ENCODE measurements around the gene KIF17. TPM values are rescaled to one million over a fixed set of nuclear protein-coding genes. Genes with fewer than 3 reads are reported as not detected.
A peak's percentile ranks its signal among the peaks of the same experiment; 100 is the strongest.

KIF17 gene
- total RNA-seq, 4 donors from 2014 or later: 0.80 to 10.3 (median 2.2) TPM

- H3K36me3 ChIP-seq: no peaks in the 10 kb centered on the region
- TF ChIP-seq CTCF (IDR thresholded peaks at IDR 0.05) (no peak), POLR2A (IDR thresholded peaks at IDR 0.05) (no peak)
- H3K4me1 ChIP-seq: peaks cover 0 to 5% (median 0%) of the 10 kb centered on the region in 4 donors
- H3K27ac ChIP-seq: peak overlapping the region in 2 of 4 donors; percentile 12 to 19
- H3K9me3 ChIP-seq: no peaks in the 10 kb centered on the region
- H3K27me3 ChIP-seq: no peaks in the 10 kb centered on the region
- no peak for DNase-seq
- no peak overlapping the region for H3K4me3 ChIP-seq
These were observed 51.7 kb downstream of the KIF17 start for GRCh38 chr1:20666146-20666545.

GRCh38 chr1:20665726-20666125 lies 52.1 kb downstream of the KIF17 start:
- Histone ChIP-seq H3K27ac (peak overlapping the region in 2 of 4 donors; percentile 12 to 19), H3K36me3 (no peaks in the 10 kb centered on the region), H3K27me3 (no peaks in the 10 kb centered on the region), H3K9me3 (no peaks in the 10 kb centered on the region), H3K4me3 (no peak overlapping the region), H3K4me1 (peaks cover 0 to 5% (median 0%) of the 10 kb centered on the region in 4 donors)
- no peak for DNase-seq
- no peak for TF ChIP-seq CTCF (IDR thresholded peaks at IDR 0.05)
- no peak for TF ChIP-seq POLR2A (IDR thresholded peaks at IDR 0.05)

- Histone ChIP-seq H3K4me3 (no peak overlapping the region), H3K36me3 (no peaks in the 10 kb centered on the region), H3K4me1 (peaks cover 0 to 17% (median 0%) of the 10 kb centered on the region in 4 donors), H3K27ac (no peak overlapping the region), H3K9me3 (no peaks in the 10 kb centered on the region), H3K27me3 (no peaks in the 10 kb centered on the region)
- DNase-seq: no peak
- TF ChIP-seq CTCF (IDR thresholded peaks at IDR 0.05): no peak
- no peak for TF ChIP-seq POLR2A (IDR thresholded peaks at IDR 0.05)
These were observed 53.7 kb downstream of the KIF17 start for GRCh38 chr1:20663969-20664715.

- no peaks in the 10 kb centered on the region for H3K9me3 ChIP-seq
- H3K4me3 ChIP-seq: no peak overlapping the region
- no peak overlapping the region for H3K27ac ChIP-seq
- H3K36me3 ChIP-seq: peaks cover 0 to 2% (median 0%) of the 10 kb centered on the region in 3 donors
- H3K27me3 ChIP-seq: no peaks in the 10 kb centered on the region
- DNase-seq: no peak
- H3K4me1 ChIP-seq: peaks cover 0 to 17% (median 0%) of the 10 kb centered on the region in 4 donors
- TF ChIP-seq POLR2A (IDR thresholded peaks at IDR 0.05) (no peak), CTCF (IDR thresholded peaks at IDR 0.05) (no peak)
These were observed 54.4 kb downstream of the KIF17 start for GRCh38 chr1:20663365-20663764.

- DNase-seq: no peak
- Histone ChIP-seq H3K4me1 (peaks cover 0 to 17% (median 0%) of the 10 kb centered on the region in 4 donors), H3K4me3 (peak overlapping the region; percentile 59 to 98 (median 89)), H3K27me3 (no peaks in the 10 kb centered on the region), H3K27ac (peak overlapping the region; percentile 62 to 86 (median 64)), H3K9me3 (no peaks in the 10 kb centered on the region), H3K36me3 (peaks cover 0 to 15% (median 0%) of the 10 kb centered on the region in 3 donors)
- TF ChIP-seq POLR2A (IDR thresholded peaks at IDR 0.05) (no peak), CTCF (IDR thresholded peaks at IDR 0.05) (no peak)
These were observed 55.7 kb downstream of the KIF17 start for GRCh38 chr1:20662110-20662475.

All from Peyer's patch (tissue), 4 donors.